LNCaP clone FGC (cell line): ENCODE measurements around the gene ADARB2.

Experiments used
- DNase-seq: peaks from one replicate; pipeline ENCODE4 v3.0.0-alpha.2; 2011; ENCODE audit warnings: low read depth
- H3K4me3 ChIP-seq: 2 replicates; pipeline ENCODE4 v1.5.1; 2011; ENCODE audit warnings: mild to moderate bottlenecking, low read depth, low read length, control low read depth
- CTCF ChIP-seq: IDR thresholded peaks from 2 replicates; pipeline ENCODE4 v1.5.1; 2012; ENCODE audit warnings: mild to moderate bottlenecking; ENCODE audit not compliant: control insufficient read depth, insufficient read depth; ENCODE audit errors: extremely low read depth

The ADARB2 gene

GRCh38 chr10:1381339-1381738, 356.0 kb downstream of the ADARB2 start:
- TF ChIP-seq CTCF = no peak
- no peak overlapping the region for H3K4me3 ChIP-seq
- DNase-seq = no peak

DNA sequence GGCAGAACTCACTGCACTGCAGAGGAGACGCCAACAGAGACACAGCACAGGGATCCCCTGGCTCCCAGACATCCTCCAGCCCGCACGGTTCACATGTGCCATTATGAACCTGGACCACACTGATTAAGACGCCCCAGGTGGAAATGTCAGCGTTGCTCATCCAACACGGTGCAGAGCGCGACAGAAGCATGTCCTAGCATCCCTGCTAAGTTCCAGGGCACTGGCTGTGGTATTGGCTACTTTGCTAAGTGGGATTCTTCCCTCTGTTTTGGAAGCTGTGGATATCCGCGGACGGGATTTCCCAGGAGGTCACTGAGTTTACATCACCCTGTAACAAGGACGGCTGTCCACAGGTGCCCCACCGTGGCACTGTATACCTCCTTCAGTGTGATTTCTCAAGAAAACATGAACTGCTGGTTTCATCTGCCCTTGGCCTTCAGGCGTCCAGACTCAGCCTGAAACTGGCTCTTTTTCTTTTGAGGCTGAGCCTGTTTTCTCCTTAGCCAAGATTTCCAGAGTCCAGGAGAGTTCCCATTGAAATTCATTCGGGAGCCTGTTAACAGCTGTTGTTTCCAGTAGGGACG, 357.1 kb downstream of the ADARB2 start:
- H3K4me3 ChIP-seq = no peak overlapping the region
- TF ChIP-seq CTCF = no peak
- no peak for DNase-seq

GRCh38 chr10:1379601-1380000, 357.7 kb downstream of the ADARB2 start:
- no peak overlapping the region for H3K4me3 ChIP-seq
- DNase-seq = no peak
- TF ChIP-seq CTCF = peak; percentile 54

DNA sequence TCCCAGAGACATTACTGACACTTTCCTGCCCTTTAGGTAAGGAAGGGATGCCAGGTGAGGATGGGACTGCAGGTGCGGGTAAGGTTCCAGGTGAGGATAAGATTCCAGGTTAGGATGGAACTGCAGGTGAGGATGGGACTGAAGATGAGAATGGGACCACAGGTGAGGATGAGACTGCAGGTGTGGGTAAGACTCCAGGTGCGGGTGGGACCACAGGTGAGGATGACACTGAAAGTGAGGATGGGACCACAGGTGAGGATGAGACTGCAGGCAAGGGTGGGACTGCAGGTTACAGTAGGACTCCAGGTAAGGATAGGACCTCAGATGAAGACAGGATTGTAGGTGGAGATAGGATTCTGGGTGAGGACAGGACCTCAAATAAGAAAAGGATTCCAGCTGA, 358.9 kb downstream of the ADARB2 start:
- DNase-seq = no peak
- H3K4me3 ChIP-seq = no peak overlapping the region
- TF ChIP-seq CTCF = no peak

- no peak for DNase-seq
- H3K4me3 ChIP-seq = no peak overlapping the region
- no peak for TF ChIP-seq CTCF
These were observed 359.5 kb downstream of the ADARB2 start for GRCh38 chr10:1377740-1378397.

DNA sequence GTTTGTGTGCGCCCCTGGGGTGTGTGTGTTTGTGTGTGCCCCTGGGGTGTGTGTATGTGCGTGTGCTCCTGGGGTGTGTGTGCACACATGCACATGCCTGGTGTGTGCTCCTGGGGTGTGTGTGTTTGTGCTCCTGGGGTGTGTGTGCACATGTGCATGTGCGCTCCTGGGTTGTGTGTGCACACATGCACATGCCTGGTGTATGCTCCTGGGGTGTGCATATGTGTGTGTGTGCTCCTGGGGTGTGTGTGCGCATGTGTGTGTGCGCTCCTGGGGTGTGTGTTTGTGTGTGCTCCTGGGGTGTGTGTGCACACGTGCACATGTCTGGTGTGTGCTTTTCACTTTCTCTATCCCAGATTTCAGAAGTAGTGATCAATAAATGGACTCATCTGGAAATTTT, 360.1 kb downstream of the ADARB2 start:
- TF ChIP-seq CTCF = no peak
- H3K4me3 ChIP-seq = no peak overlapping the region
- DNase-seq = no peak
